HFF-Myc (cell line): ENCODE measurements around the gene CACNA1S.

Source experiments
- DNase-seq: peaks from one replicate; pipeline ENCODE4 v3.0.0-alpha.2; 2011; ENCODE audit warnings: low read depth; ENCODE audit errors: extremely low read depth
- H3K4me3 ChIP-seq: replicated peaks from 2 replicates; pipeline ENCODE4 v1.5.1; 2011; ENCODE audit warnings: low read depth, mild to moderate bottlenecking, control low read depth, low read length
- TF ChIP-seq, protein P1 (sequence below): IDR thresholded peaks from 2 replicates; pipeline ENCODE4 v1.5.1; 2012; ENCODE audit warnings: mild to moderate bottlenecking, low read depth, low read length, control low read depth; ENCODE audit errors: missing control alignments

The CACNA1S gene

DNA sequence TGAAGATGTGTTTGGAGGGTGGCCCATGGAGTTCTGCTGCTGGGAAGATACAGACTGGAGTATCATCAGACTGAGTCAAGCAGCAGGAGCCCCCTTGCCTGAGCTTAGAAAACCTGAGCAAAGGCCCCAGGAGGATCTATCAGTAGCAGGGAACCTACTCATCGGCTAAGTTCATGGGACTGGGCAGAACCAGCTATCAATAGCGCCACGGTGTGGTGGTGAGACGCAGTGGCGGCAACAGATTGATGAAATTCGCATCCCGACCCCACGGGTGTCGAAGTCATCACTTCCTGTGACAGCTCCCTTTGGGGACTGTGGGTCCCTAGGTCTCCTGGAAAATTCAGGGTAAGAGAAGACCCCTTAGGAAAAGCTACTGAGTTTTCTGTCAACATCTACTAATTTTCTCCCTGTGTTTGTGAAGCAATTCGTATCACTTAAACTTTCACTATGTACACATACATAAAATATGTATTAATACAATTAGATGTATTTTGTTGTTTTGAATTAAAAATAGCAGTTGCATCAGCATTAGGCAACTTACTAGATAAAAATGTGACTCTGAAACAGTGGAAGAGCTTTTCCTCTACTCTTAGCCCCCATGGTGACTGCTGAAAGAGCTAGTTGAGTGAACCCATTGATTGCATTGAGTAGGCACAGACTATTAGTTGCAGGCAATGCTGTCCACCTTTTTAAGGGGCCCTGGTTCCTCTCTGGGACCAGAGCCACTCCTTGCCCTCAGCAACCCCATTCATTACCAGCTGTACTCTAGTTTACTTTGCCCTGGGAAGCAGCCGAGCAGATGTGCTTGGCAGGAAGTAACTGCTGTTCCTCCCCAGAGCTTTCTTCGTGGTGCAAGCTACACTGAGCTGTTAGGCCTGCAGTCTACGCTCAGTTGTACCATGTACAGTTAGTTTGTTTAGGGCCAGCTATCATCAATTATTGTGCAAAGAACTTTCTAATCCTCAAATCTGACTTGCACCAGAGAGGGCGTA, 7.3 kb upstream of the CACNA1S start:
- TF ChIP-seq, protein P1, sequence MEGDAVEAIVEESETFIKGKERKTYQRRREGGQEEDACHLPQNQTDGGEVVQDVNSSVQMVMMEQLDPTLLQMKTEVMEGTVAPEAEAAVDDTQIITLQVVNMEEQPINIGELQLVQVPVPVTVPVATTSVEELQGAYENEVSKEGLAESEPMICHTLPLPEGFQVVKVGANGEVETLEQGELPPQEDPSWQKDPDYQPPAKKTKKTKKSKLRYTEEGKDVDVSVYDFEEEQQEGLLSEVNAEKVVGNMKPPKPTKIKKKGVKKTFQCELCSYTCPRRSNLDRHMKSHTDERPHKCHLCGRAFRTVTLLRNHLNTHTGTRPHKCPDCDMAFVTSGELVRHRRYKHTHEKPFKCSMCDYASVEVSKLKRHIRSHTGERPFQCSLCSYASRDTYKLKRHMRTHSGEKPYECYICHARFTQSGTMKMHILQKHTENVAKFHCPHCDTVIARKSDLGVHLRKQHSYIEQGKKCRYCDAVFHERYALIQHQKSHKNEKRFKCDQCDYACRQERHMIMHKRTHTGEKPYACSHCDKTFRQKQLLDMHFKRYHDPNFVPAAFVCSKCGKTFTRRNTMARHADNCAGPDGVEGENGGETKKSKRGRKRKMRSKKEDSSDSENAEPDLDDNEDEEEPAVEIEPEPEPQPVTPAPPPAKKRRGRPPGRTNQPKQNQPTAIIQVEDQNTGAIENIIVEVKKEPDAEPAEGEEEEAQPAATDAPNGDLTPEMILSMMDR = peak; percentile 63
- H3K4me3 ChIP-seq = no peak overlapping the region
- DNase-seq = no peak

DNA sequence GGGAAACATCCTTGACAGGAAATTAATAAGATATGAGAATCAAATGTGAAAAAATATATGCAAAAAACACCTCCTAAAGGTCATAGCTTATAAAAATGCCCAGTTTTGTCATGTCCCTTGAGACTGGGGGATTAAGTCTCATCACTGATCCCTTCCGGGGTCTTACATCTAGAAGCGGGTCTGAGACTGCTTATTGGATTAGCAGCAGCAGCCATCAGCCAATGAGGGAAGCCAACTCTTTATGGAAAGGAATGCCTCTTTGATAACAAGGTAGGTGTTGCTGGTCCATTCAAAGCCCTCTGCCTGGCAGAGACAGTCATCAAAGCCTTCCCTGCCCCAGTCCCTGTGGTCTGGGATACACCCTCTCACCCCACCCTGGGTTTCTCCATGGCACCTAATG, 3.9 kb upstream of the CACNA1S start:
- H3K4me3 ChIP-seq = no peak overlapping the region
- DNase-seq = no peak
- TF ChIP-seq, protein P1 = no peak

DNA sequence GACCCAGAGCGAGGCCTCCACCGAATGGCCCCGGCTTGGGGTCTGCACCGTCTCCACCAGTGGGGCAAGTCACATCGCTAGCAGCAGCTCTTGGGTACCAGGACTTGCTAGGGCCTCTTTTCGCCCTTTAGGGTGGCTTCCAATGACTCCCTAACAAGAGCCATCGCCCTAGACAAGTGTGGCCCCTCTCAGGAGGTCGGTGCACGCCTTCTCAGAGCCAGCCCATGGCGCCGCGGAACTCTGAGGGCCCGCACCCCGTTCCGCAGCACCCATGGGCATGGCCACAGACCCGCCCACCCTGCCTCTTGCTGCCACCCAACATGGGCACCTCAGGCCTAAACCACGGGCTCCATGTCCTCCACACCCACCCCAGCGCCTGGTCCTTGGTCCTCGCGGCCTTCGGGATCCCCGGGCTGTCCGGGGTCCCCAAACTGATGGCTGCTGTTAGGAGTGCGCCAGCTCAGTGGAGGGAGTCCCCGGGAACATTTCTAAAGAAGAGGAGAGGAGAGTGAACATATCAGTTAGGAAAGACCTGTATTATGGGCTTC, 3.2 kb upstream of the CACNA1S start:
- no peak for DNase-seq
- H3K4me3 ChIP-seq = no peak overlapping the region
- TF ChIP-seq, protein P1 = no peak

- peak; percentile 76 for DNase-seq
- peak overlapping the region; percentile 44 for H3K4me3 ChIP-seq
- TF ChIP-seq, protein P1 = peak; percentile 81
These were observed 2.3 kb upstream of the CACNA1S start for GRCh38 chr1:201114245-201115131.

DNA sequence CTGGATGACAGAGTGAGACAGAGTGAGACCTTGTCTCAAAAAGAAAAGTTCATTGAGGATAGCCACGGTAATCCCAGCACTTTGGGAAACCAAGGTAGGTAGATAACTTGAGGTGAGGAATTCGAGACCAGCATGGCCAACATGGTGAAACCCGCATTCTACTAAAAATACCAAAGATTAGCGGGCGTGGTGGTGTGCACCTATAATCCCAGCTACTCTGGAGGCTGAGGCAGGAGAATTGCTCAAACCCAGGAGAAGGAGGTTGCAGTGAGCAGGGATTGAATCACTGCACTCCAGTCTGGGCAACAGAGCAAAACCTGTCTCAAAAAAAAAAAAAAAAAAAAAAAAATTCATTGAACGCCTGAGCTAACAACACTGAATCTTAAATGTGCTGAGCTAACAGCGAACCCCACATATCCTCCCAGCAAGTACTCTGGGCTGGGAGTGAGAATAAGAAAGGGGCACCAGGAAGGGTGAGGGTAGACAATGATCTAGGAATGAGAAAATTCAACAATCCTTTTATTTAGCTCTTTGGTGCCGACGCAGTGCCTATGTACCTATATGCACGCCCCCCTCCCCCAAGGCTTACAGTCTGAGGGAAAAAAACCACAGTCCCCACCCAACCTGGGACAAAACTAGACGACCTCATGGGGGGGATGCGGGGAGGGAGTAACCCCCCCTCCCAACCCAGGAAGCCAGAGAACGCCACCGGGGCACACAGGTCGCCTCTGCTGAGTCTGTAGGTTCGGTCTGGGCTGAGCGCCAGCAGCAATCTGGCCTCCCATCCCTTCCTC, 1.4 kb upstream of the CACNA1S start:
- H3K4me3 ChIP-seq = peak overlapping the region; percentile 44; the same call in 1 of the 2 replicates
- DNase-seq = no peak
- TF ChIP-seq, protein P1 = no peak

DNA sequence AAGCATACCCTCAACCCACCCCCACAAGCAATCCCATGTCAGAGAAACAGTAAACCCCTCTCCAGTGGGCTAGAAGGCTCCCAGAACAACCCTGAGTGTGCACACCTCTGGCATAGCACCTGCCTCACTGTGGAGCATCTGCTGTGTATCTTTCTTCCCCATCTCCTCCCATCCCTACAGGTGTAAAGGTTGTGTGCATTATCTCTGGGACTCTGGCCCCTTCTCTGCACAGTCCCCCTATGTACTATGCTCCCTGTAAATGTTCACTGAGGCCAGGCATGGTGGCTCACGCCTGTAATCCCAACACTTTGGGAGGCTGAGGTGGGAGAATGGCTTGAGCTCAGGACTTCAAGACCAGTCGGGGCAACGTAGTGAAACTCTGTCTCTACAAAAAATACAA, 700 bp upstream of the CACNA1S start:
- TF ChIP-seq, protein P1 = no peak
- DNase-seq = no peak
- no peak overlapping the region for H3K4me3 ChIP-seq
